Body of pancreas (tissue), 4 donors: ENCODE data around the gene CENPM. TPM values are rescaled to one million over a fixed set of nuclear protein-coding genes. Genes with fewer than 3 reads are reported as not detected.

ENCODE experiments used
- ATAC-seq: fragments of 150-250 bp; one replicate; pipeline ENCODE4 v1.9.1; 2016
- DNase-seq, 4 donors: peaks; one replicate each; pipeline ENCODE4 v3.0.0-alpha.2; 2019
- H3K27ac ChIP-seq, 4 donors: fragments of 200-600 bp; sonication (generic); 1 replicate in 3 of 4; 2 replicates in 1 of 4; pipeline versions ENCODE4 v1.5.1 to v1.6.1; 2016 to 2019; ENCODE audit warnings: mild to moderate bottlenecking in 1 of 4, mixed read lengths in 1 of 4, moderate library complexity in 1 of 4
- H3K27me3 ChIP-seq, 2 donors: fragments of 200-600 bp; sonication (generic); one replicate each; pipeline ENCODE4 v1.6.0; 2016; ENCODE audit warnings: mild to moderate bottlenecking in 1 of 2
- H3K36me3 ChIP-seq, 2 donors: fragments of 200-600 bp; sonication (generic); replicated peaks in 1 of 2; 2 replicates each; pipeline ENCODE4 v1.5.1; 2016; ENCODE audit warnings: low read depth in 2 of 2; ENCODE audit not compliant: insufficient read depth in 1 of 2
- H3K4me1 ChIP-seq: fragments of 200-600 bp; sonication (generic); one replicate; pipeline ENCODE4 v1.6.0; 2016
- H3K4me3 ChIP-seq, 2 donors: fragments of 200-600 bp; sonication (generic); 1 replicate in 1 of 2; 2 replicates in 1 of 2; pipeline ENCODE4 v1.5.1; 2016 to 2019
- H3K9me3 ChIP-seq, 3 donors: fragments of 200-600 bp; sonication (generic); 1 replicate in 2 of 3; 2 replicates in 1 of 3; pipeline ENCODE4 v1.5.1; 2016
- POLR2A ChIP-seq, 3 donors: fragments of 450-650 bp; IDR thresholded peaks; one replicate each; pipeline ENCODE4 v1.6.1; 2016; ENCODE audit warnings: antibody characterized with exemption in 3 of 3, mild to moderate bottlenecking in 2 of 3
- WGBS, 2 donors: methylation state at CpG; one replicate each; pipeline ENCODE4 v1.1.5; 2017; 5-methylcytosine and 5-hydroxymethylcytosine counted together
- intact Hi-C: fragments of 100-400 bp; cut with DNase I; formaldehyde crosslinking; loops from one replicate; pipeline ENCODE4 v1.15.1; 2023
- total RNA-seq, 2 donors: library from RNA; depleted of rRNA; stranded (reverse); fragments of >200 nt; gene quantifications; one replicate each; pipeline ENCODE4 v1.1.0, GENCODE V29; 2016
- TF ChIP-seq, protein P1 (sequence below), 7 experiments: fragments of 450-650 bp in 4 of 7; fragments of 200-600 bp in 3 of 7; sonication (generic) in 3 of 7; IDR thresholded peaks; one replicate each; pipeline ENCODE4 v1.5.1; 2016 to 2019; ENCODE audit warnings: antibody characterized with exemption in 7 of 7

The CENPM gene
- total RNA-seq, 2 donors from 2014 or later: not detected

GRCh38 chr22:41979423-41980250, 32.7 kb upstream of the CENPM start:
- DNase-seq: no peak
- H3K36me3 ChIP-seq: no peaks in the 10 kb centered on the region
- no peak for ATAC-seq
- TF ChIP-seq, protein P1, sequence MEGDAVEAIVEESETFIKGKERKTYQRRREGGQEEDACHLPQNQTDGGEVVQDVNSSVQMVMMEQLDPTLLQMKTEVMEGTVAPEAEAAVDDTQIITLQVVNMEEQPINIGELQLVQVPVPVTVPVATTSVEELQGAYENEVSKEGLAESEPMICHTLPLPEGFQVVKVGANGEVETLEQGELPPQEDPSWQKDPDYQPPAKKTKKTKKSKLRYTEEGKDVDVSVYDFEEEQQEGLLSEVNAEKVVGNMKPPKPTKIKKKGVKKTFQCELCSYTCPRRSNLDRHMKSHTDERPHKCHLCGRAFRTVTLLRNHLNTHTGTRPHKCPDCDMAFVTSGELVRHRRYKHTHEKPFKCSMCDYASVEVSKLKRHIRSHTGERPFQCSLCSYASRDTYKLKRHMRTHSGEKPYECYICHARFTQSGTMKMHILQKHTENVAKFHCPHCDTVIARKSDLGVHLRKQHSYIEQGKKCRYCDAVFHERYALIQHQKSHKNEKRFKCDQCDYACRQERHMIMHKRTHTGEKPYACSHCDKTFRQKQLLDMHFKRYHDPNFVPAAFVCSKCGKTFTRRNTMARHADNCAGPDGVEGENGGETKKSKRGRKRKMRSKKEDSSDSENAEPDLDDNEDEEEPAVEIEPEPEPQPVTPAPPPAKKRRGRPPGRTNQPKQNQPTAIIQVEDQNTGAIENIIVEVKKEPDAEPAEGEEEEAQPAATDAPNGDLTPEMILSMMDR (IDR thresholded peaks at IDR 0.05): no peak
- TF ChIP-seq POLR2A (IDR thresholded peaks at IDR 0.05): no peak
- no peak overlapping the region for H3K27ac ChIP-seq
- H3K4me3 ChIP-seq: no peak overlapping the region
- peaks cover 12% of the 10 kb centered on the region for H3K4me1 ChIP-seq
- peaks cover 0 to 8% of the 10 kb centered on the region in 2 donors for H3K27me3 ChIP-seq
- H3K9me3 ChIP-seq: no peaks in the 10 kb centered on the region
- intact Hi-C loops: no loop called here
- 68 to 86% methylated on average over 8 to 9 of the region's 9 CpGs for WGBS, 2 donors

DNA sequence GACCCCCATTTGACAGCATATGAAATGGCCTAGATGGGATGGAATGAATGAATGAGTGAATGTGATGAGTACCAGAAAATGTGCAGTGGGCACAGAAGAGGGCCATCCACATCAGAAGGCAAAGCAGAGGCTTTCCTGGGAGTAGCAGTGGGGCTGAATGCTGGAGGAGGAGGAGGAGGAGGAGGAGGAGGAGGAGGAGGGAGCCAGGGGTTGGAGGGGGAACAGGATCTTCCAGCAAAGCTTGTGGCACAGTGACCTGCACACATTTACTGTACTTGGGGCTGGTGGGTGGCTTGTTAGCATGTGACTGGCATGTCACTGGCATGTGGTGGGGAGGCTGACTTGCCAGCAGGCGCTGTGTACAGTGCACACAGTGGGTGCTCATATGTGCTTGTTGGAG, 31.8 kb upstream of the CENPM start:
- no peak for DNase-seq
- Histone ChIP-seq H3K27me3 (peaks cover 0 to 8% of the 10 kb centered on the region in 2 donors), H3K27ac (no peak overlapping the region), H3K9me3 (no peaks in the 10 kb centered on the region), H3K4me1 (peaks cover 12% of the 10 kb centered on the region), H3K36me3 (no peaks in the 10 kb centered on the region), H3K4me3 (no peak overlapping the region)
- TF ChIP-seq POLR2A (IDR thresholded peaks at IDR 0.05): no peak
- TF ChIP-seq, protein P1 (IDR thresholded peaks at IDR 0.05): no peak
- WGBS, 2 donors: 86 to 93% methylated on average over 1 of the region's 1 CpG
- intact Hi-C loops: no loop called here
- ATAC-seq: no peak

- intact Hi-C loops: no loop called here
- TF ChIP-seq, protein P1 (IDR thresholded peaks at IDR 0.05): no peak
- no peak for TF ChIP-seq POLR2A (IDR thresholded peaks at IDR 0.05)
- peak; percentile 12 for ATAC-seq
- WGBS, 2 donors: 4 to 11% methylated on average over 5 to 46 of the region's 46 CpGs
- H3K4me1 ChIP-seq: peaks cover 12% of the 10 kb centered on the region
- H3K27me3 ChIP-seq: peaks cover 0 to 8% of the 10 kb centered on the region in 2 donors
- no peak overlapping the region for H3K4me3 ChIP-seq
- H3K36me3 ChIP-seq: no peaks in the 10 kb centered on the region
- DNase-seq: peak in 1 of 4 donors; percentile 18
- H3K9me3 ChIP-seq: no peaks in the 10 kb centered on the region
- no peak overlapping the region for H3K27ac ChIP-seq
These were observed 30.1 kb upstream of the CENPM start for GRCh38 chr22:41976961-41977566.

DNA sequence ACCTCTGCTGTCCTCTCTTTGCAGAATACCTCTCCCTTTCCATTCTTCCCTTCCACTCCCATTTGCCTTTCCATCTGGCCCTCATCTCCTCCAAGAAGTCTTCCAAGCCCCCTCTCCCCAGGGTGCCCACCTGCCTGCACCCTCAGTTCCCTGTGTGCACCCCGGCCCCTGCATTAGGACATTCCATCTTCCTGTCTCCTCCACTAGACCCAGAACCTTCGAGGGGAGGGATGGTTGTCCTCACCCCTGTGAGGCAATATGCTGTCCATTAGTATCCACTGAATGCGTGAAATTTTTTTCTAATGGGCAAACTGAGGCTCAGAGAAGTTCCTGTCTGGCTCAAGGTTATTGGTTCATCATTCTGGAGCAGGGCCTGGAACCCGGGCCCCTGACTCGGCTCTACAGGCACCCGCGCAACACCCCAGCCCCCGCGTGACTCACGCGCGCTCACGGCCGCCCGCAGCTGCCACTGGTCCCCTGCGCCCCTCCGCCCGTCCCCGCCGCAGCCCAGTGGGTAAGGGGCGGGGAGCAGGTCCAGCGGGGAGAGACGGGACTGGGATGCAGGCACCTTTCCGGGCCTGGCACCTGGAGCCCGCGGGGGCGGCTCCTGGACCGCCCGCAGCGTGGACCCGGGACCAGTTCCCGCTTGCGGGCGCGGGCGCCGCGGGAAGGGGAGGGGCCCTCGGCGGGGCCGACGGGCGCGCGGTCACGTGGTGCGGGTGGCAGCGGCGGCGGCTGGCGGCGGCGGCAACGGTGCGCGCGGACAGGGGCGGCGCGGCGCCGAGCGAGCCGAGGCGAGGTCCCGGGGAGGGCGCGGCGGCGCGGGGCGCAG, 29.3 kb upstream of the CENPM start:
- H3K27ac ChIP-seq: no peak overlapping the region
- TF ChIP-seq, protein P1 (IDR thresholded peaks at IDR 0.05): no peak
- TF ChIP-seq POLR2A (IDR thresholded peaks at IDR 0.05): no peak
- WGBS, 2 donors: 3 to 23% methylated on average over 3 to 40 of the region's 72 CpGs
- no peak overlapping the region for H3K4me3 ChIP-seq
- H3K9me3 ChIP-seq: no peaks in the 10 kb centered on the region
- intact Hi-C loops: no loop called here
- H3K4me1 ChIP-seq: peaks cover 12% of the 10 kb centered on the region
- DNase-seq (peak; percentile 26 to 65 (median 32)), ATAC-seq (peak; percentile 77)
- H3K27me3 ChIP-seq: peaks cover 0 to 8% of the 10 kb centered on the region in 2 donors
- no peaks in the 10 kb centered on the region for H3K36me3 ChIP-seq
